OCI-M1 (cell line): ENCODE results near the gene OR2V2.
A peak's percentile ranks its signal among the peaks of the same experiment; 100 is the strongest.
"Not testable (repeated sequence)": the region's sequence is repeated elsewhere in the genome, so short reads cannot be mapped to it uniquely, and the experiment has no call there.

ENCODE experiments used
- DNase-seq: peaks from one replicate; lab custom pipeline; 2025; lab: John Stamatoyannopoulos, UW

OR2V2 gene, protein sequence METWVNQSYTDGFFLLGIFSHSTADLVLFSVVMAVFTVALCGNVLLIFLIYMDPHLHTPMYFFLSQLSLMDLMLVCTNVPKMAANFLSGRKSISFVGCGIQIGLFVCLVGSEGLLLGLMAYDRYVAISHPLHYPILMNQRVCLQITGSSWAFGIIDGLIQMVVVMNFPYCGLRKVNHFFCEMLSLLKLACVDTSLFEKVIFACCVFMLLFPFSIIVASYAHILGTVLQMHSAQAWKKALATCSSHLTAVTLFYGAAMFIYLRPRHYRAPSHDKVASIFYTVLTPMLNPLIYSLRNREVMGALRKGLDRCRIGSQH

DNA sequence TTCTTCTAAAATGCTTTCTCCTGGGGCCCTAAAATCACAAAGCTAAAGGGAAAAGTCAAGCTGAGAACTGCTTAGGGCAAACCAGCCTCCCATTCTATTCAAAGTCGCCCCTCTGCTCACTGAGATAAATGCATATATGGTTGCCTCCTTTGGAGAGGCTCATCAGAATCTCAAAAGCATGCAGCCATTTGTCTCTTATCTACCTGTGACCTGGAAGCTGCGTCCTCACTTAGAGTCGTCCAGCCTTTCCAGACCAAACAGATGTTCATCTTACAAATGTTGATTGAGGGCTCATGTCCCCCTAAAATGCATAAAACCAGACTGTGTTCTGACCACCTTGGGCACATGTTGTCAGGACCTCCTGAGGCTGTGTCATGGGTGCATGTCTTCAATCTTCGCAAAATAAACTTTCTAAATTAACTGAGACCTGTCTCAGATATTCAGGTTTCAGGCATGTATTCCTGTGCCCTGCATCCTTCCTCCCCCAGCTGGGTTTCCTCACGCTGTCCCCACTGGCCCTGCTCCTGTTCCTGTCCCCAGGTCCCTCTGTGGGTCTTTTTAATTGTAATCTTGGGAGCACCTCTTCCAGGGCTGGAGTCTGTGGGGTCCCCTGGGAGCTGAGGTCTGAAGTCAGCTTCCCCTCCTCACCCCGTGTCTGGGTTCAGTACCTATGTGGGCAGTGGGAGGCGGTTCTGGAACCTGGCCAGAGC, at the start of gene OR2V2:
Gene OR2V2 (plus strand): TSS at position 660 of the 710 bp plus-strand sequence. CDS start 7,357 bp downstream, outside the sequence.
- not testable (repeated sequence) for DNase-seq

DNA sequence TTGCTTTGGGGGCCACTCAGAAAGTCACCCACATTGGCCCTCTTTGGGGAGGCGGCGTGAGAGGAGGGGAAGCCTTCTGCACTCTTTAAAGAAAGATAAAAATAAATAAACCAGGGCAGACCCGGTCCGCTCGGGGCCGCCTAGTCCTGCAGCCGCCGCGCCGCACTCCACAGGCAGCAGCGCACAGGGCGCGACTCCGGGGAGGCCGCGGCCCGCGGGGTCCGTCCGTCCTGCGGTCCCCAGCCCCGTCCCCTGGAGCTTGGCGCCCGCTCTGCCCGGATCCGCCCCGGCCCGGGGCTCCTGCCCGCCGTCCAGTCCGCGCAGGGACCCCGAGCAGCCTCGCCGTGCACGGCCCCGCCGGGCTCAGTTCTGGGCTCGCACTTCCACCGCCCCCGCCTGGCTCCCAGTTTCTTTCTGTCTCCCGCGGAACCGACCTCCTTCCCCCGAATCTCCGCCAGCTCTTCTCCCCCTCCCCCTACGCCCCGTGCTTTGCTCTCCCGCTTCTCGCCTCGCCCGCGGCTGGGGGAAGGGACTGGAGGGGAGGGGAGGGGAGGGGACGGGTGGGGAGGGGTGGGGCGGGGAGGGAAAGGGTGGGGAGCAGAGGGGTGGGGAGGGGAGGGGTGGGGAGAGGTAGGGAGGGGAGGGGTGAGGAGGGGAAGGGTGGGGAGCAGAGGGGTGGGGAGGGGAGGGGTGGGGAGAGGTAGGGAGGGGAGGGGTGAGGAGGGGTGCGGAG, 49.5 kb upstream of the OR2V2 start:
- not testable (repeated sequence) for DNase-seq

DNA sequence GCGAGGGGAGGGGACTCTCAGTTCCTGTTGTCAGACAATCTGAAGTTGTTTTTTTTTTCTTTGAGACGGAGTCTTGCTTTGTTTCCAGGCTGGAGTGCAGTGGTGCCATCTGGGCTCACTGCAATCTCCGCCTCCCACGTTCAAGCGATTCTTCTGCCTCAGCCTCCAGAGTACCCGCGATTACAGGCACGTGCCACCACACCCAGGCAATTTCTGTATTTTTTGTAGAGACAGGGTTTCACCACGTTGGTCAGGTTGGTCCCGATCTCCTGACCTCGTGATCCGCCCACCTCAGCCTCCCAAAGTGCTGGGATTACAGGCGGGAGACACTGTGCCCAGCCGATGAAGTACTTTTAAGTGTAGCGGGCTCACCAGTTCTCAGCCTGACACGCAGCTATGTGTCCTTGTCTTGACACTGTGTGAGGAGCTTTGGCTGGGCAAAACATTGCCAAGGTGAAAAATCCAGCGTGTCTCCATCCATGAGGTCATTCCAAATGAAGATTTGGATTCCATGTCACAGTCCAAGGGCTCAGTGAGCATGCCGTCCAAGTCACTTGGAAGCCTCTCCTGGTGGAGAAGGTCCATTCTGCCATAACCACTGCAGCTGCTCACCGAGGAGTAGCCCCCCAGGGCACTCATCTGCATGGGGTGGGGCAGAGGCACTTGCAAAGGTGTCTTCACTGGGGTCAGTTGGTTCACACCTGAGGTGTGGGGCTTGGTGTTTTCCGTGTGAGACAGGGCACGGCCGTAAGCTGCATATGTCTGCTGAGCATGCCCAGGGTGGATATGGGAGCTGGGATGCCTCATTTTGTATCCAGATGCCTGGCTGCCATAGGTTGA, 48.4 kb upstream of the OR2V2 start:
- peak; percentile 23 for DNase-seq

DNA sequence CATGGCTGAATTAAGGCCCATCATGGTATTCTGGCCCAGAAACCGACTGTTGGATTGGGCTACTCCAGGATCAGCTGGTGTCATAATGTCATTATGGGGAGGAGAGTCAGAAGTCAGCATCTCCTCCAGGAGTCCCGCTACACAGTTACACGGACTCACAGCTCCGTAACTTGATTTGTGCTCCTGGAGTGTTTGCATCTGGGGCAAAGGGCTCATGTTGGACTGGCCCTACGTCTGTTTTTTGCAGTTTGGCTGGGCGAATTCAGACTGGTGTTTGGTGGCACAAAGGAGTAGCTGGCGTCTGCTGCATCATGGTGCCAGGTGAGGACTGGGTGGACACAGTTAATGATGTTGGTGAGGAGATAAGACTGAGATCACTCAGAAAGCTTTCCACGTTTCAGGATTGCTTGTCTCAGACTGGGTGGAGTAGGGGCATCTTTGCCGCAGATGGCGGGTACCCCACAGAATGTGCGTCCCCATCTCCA, 47.7 kb upstream of the OR2V2 start:
- DNase-seq, result no peak

DNA sequence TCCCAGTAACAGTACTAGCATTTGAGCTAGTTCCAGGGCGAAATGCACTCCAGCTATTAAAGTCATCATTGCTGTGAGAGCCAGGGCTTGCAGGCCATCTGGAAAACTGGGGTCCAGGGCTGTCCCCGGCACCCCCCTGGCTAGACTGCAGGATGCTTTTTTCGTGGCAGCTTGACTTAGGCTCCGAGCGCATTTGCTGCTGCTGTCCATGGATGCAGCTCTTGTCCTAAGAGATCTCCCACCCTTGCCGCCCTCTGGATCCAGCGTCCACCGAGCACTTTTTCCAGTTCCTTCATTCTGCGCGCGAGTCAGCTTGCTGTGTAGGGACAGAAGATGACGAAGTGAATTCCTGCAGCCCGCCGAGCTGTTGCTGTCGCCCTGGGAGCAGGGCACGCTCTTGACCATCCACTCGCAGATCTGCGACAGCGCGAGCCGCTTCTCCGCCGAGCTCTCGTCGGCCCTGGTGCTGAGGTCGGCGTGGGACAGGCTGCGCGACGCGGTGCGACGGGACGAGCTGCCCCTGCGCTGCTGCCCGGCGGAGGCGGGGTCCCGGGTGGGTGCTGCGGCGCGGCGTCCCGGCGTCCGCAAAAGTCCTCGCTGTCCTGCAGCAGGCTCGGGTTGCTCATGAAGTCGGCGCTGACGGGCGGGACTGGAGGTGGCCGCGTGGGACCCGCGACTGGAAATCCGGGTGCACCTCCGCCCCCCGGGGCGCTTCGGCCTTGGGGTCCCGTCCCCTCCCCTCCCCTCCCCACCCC, 47.1 kb upstream of the OR2V2 start:
- DNase-seq, result no peak

DNA sequence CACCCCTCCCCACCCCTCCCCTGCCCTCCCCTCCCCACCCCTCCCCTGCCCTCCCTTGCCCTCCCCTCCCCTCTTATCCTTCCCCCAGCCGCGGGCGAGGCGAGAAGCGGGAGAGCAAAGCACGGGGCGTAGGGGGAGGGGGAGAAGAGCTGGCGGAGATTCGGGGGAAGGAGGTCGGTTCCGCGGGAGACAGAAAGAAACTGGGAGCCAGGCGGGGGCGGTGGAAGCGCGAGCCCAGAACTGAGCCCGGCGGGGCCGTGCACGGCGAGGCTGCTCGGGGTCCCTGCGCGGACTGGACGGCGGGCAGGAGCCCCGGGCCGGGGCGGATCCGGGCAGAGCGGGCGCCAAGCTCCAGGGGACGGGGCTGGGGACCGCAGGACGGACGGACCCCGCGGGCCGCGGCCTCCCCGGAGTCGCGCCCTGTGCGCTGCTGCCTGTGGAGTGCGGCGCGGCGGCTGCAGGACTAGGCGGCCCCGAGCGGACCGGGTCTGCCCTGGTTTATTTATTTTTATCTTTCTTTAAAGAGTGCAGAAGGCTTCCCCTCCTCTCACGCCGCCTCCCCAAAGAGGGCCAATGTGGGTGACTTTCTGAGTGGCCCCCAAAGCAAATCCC, 46.2 kb upstream of the OR2V2 start:
- DNase-seq, result not testable (repeated sequence)

DNA sequence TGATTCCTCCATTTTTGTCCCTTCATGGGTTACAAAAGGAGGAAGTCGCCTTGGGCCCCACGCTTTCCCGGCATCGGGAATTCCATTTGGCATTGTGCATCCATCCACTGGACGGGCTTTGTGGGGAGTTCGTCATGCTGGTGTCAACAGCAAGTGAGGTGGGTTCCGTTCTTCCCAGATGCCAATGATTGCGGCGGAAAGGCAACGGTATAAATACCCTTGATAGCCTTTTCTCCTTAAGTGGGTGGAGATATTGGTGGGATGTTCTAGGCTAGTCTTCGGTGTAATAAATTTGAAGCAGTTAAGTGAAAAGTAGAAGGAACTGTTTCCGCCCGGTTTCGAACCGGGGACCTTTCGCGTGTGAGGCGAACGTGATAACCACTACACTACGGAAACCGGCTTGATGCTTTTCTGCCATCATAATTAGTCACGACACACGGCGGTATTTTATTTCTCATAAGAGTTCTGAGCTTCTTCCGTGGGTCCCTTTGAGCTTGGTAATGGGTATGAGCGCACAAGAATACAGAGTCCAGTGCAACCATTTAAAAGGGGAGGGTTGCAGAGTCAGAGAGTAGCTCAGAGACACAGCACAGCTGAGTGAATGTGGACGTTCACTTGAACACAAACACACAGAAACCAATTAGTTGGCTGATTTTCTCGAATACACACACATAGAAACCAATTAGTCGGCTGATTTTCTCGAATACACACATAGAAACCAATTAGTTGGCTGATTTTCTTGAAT, 45.3 kb upstream of the OR2V2 start:
- not testable (repeated sequence) for DNase-seq

DNA sequence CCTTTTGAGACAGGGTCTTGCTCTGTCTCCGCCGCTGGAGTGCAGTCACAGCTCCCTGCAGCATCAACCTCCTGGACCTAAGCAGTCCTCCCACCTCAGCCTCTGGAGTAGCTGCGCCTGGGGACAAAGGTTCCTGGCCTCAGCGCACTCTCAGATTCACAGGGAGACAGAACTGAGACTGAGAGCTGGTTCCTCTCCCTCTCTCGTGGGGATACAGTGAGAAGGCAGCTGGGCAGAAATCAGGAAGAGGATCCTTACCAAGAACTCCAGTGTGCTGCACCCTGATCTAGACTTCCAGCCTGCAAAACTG, 43.2 kb upstream of the OR2V2 start:
- DNase-seq, result not testable (repeated sequence)

DNA sequence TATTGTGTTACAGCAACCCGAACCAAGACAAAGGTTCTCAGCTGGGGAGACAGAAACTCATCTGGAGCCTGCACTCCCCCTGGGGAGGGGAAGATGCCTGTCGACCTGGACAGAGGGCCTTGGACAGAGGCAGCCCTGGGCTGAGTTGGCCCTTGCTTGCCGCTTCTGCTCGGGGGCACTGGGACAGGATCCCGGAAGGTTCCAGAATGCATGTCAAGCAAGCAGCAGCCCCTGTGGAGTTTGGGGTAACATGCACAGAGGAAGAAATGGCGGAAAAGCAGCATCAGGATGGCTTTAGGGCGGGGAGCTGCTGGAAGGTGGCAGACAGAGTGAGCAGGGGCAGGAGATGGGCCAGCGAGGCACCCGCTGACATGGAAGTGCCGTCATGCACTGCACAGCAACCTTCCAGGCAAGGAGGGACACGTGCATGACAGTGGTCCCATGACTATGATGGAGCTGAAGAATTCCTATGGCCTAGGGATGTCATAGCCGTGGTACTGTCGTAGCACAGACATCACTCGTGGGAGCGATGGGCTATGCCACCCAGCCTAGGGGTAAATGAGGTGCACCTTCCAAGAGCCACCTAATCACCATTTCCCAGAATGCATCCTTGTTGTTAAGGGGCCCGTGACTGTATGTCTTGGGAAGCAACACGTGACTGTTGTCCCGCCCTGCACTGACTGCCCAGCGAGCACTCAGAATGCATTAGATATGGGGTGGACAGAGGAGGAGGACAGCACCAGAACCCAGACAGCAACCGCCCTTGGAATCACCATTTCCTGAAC, 42.6 kb upstream of the OR2V2 start:
- peak; percentile 28 for DNase-seq

DNA sequence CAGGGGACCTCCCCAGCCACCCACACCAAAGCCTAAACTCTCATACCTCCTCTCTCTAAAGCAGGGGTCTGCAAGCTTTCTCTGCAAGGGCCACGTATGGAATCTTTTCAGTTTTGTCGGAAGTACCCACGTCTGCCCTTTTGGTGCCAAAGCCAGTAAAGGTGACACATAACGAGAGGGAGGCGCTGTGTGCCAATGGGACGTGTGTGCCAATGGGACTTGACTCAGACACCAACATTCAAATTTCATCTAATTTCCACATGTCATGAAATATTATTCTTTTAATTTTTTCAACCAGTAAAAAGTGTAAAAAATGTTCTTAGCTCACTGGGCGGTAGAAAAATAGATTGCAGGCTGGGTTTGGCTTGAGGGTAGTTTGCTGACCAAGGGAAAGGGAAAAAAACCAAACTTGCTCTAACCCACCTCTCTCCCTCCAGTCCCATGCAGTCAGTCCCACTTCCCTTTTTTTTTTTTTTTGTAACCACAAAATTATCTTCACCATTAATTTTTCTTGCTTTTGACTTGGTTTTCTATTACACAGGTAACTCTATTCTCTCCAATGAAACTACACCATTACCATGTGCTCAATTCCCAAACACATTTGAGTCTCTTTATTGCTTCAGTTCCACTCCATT, 41.9 kb upstream of the OR2V2 start:
- peak; percentile 79 for DNase-seq

DNA sequence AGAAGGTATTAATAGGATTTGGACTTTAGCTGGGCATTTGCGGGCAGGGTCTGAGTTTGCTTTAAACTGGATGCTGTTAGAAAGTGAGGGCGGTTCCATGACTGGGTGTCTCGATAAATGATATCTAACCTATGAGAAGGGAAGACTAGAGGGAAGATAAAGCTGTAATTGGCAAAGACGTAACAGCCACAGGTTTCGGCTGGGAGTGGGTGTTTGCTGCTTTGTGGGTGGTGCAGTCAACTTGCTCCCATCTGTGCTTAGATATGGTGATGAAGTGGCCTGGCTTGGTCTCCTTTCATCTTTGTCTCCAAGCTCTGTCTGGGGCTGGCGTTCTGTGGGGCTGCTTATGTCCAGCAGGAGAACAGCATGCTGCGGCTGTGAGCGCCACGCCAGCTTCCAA, 39.7 kb upstream of the OR2V2 start:
- peak; percentile 74 for DNase-seq

DNA sequence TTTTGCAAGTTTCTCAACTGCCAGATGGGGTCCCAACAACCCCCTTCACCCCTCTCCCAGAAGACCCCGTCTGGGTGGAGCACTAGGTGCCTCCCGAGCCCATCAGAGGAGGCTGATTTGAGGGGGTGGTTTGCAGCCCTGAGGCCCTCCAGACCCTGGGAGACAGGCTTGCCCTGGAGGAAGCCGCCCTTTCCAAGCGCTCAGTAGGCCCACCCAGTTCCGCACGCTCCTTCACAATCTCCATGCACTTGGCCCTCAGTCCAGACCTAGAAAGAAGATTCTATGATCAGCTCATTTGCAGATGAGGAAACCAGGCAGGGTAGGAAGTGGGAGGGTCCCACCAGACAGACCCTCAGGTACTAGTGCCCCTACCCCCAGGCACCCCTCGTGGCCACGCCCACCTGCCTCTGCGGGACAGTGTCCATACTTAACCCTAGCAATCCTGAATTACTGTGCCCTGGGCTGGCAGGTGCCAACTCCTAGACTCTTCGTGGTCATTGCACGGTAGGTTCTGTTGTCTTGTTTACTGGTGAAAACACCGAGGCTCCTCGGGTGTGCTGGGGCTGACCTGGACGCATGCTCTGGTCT, 38.7 kb upstream of the OR2V2 start:
- DNase-seq, result no peak

DNA sequence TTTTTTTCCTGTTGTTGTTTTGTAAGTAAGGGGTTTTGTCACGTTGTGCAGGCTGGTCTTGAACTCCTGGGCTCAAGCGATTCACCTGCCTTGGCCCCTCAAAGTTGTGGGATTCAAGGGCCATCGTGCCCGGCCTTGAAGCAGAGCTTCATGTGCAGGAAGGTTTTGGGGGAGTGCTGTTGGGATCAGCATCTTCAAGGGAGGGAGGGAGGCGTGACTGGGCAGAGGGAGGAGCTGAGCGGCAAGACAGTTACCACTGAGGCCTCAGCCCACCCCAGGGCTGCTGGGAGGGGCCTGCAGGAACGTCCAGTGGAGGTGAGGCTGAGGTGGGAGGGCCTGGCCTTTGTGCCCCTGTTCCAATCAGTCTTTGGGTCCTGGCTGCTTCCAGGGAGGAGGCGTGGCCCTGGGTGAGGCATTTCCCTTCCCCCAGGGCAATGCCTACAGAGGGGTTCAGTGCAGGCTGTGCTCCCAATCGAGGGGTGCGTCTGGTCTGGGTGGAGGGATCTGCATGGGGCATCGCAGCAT, 37.8 kb upstream of the OR2V2 start:
- DNase-seq, result no peak

DNA sequence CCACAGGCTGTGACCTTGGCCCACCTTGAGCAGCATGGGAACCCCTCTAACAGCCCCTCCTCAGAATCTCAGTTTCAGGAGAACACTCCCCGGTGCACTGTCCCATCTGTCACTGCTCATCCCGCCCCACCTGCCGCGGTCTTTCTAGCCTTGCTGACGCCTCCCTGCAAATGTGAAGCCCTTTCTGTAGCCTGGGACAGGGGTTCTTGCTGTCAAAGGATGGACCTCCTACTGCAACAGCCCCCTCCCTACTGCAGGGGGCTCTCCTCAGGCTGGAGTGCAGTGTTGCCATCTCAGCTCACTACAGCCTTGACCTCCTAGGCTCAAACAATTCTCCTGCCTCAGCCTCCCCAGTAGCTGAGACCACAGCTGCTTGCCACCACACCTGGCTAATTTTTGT, 36.4 kb upstream of the OR2V2 start:
- DNase-seq, result no peak

DNA sequence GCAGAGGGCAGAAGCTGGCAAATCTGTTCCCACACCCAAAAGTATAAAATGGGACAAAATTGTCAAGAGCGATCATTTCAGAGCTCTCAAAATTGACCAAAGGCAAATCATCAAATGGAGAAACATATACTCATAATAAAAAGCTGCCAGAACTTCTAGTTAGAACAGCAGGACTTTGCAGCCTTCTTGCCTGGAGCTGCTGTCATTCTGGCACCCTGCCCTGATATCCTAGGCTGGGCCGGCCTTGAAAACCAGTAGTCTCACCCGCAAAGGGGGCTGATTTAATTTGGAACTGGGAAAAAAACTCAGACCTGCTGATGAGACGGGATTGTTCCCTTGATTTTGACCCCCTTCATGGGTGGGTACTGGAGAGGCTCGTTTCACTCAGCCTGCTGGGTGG, 34.9 kb upstream of the OR2V2 start:
- DNase-seq, result no peak

DNA sequence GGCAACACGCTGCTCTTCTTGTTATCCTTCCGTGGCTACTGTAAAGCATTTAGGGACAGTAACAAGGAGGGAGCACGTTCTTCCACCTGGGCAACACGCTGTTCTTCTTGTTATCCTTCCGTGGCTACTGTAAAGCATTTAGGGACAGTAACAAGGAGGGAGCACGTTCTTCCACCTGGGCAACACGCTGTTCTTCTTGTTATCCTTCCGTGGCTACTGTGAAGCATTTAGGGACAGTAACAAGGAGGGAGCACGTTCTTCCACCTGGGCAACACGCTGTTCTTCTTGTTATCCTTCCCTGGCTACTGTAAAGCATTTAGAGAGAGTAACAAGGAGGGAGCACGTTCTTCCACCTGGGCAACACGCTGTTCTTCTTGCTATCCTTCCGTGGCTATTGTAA, 33.8 kb upstream of the OR2V2 start:
- DNase-seq, result not testable (repeated sequence)

DNA sequence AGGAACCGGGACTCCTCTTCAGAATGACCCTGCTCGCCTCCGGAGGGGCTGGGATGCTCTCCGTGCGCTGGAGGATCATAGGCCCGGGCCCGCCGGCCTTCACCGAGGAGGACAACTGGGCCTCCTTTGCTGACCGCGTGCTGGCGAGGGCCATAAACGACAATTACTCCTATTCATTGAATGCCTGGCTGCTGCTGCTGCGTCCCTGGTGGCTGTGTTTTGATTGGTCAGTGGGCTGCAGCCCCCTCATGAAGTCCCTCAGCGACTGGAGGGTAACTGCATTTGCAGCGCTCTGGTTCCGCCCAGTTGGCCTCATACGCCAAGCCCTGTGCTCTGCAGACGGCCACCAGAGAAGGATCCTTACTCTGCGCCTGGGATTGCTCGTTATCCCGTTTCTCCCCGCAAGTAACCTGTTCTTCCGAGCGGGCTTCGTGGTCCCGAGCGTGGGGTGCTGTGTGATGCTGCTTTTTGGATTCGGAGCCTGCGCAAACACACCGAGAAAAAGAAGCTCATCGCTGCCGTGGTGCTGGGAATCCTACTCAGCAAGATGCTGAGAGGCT, 33.0 kb upstream of the OR2V2 start:
- no peak for DNase-seq
